ENCODE data around the gene DBF4B.

DNA sequence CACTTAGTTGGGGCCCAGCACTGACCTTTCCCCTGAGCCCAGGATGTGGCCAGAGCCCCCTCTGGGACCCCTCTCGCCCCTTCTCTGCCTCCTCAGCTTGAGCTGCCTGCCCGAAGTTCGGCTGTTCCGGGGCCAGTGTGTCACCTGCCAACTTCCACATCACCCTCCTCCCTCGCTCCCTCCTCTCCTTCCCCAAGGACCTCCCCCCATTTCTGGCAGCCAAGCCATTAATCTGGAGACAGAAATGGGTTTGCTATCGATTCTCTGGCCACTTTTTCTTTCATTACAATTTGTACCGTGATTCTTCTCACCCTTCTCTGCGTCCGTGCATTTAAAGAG is 41.5 kb downstream of the DBF4B start:
- TF ChIP-seq, protein P1, sequence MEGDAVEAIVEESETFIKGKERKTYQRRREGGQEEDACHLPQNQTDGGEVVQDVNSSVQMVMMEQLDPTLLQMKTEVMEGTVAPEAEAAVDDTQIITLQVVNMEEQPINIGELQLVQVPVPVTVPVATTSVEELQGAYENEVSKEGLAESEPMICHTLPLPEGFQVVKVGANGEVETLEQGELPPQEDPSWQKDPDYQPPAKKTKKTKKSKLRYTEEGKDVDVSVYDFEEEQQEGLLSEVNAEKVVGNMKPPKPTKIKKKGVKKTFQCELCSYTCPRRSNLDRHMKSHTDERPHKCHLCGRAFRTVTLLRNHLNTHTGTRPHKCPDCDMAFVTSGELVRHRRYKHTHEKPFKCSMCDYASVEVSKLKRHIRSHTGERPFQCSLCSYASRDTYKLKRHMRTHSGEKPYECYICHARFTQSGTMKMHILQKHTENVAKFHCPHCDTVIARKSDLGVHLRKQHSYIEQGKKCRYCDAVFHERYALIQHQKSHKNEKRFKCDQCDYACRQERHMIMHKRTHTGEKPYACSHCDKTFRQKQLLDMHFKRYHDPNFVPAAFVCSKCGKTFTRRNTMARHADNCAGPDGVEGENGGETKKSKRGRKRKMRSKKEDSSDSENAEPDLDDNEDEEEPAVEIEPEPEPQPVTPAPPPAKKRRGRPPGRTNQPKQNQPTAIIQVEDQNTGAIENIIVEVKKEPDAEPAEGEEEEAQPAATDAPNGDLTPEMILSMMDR (IDR thresholded peaks at IDR 0.05) = no peak
- no peak for TF ChIP-seq POLR2A (IDR thresholded peaks at IDR 0.05)
